Measurements from ENCODE around the gene WSB2. TPM values are rescaled to one million over a fixed set of nuclear protein-coding genes. Genes with fewer than 3 reads are reported as not detected.

WSB2 gene
- total and polyA plus RNA-seq, 10 of the 15 experiments (the other 5 are each of a cell fraction or from before 2014, with no cell fraction given): 18.3 to 82.6 (median 43.7) TPM

- ChIA-PET SMC1A (ENCODE audit: uncharacterized antibody, unreplicated experiment) (no interaction called here), POLR2A (no interaction called here), CTCF (no interaction called here), RAD21 (ENCODE audit: unreplicated experiment) (no interaction called here)
- peaks cover 18% of the 10 kb centered on the region for H3K79me2 ChIP-seq (ENCODE audit: control insufficient read depth, insufficient read depth, low read length)
- H2AFZ ChIP-seq (ENCODE audit: control insufficient read depth, low read depth, low read length): no peak overlapping the region
- no peak for DNase-seq (ENCODE audit: low read depth, low spot score)
- BruUV-seq (replicated peaks): no TSS peak
- H3K27me3 ChIP-seq (replicated peaks in 1 of 2; ENCODE audit: control insufficient read depth in 2 of 2, insufficient read depth in 2 of 2, low read length in 1 of 2): no peaks in the 10 kb centered on the region
- no peaks in the 10 kb centered on the region; the same call in 2 of the 3 replicates for H3K9me3 ChIP-seq (replicated peaks; ENCODE audit: control insufficient read depth, insufficient read depth, low read length)
- no peak overlapping the region for H3K9ac ChIP-seq (ENCODE audit: control insufficient read depth, insufficient read depth, low read length)
- peaks cover 3 to 4% of the 10 kb centered on the region in 2 experiments; a peak in 2 of 4 replicates for H3K36me3 ChIP-seq (ENCODE audit: control insufficient read depth in 2 of 2, insufficient read depth in 2 of 2, low read length in 1 of 2)
- in situ Hi-C loops (cut with MboI): no loop called here
- intact Hi-C loops (cut with micrococcal nuclease; ENCODE audit: unreplicated experiment): loop anchor here (5.0 kb wide), 1 partner anchor 138 kb away; no protein-coding TSS in a partner anchor
- FAIRE-seq: no peak
- 0 out of 2 replicates have a peak, but pooled peaks cover 3% of the 10 kb centered on the region for H3K4me1 ChIP-seq (ENCODE audit: control insufficient read depth, insufficient read depth, low read length)
- H3K4me2 ChIP-seq (ENCODE audit: control insufficient read depth, insufficient read depth): no peak overlapping the region
- WGBS (ENCODE audit: insufficient coverage, insufficient replicate concordance, low lambda C conversion rate, missing lambda C conversion rate): 50% methylated on average over 2 of the region's 2 CpGs
- H3K4me3 ChIP-seq: no peak overlapping the region
- H3K27ac ChIP-seq (ENCODE audit: control insufficient read depth, insufficient read depth): no peak overlapping the region
- no peaks in the 10 kb centered on the region for H4K20me1 ChIP-seq (ENCODE audit: control insufficient read depth, insufficient read depth)
- TF ChIP-seq ASH2L (IDR thresholded peaks at IDR 0.05; ENCODE audit: borderline replicate concordance, low read depth): no peak
- no peak for TF ChIP-seq E4F1 (IDR thresholded peaks at IDR 0.05; ENCODE audit: borderline replicate concordance, partially characterized antibody)
- TF ChIP-seq TAF1 (IDR thresholded peaks at IDR 0.05; ENCODE audit: borderline replicate concordance, low read depth, low read length): no peak
- no peak for TF ChIP-seq USF2 (IDR thresholded peaks at IDR 0.05; ENCODE audit: borderline replicate concordance, low read depth, low read length)
- no peak for TF ChIP-seq SKIL (IDR thresholded peaks at IDR 0.05; ENCODE audit: low read depth, poor library complexity, severe bottlenecking)
- TF ChIP-seq SMARCA5 (IDR thresholded peaks at IDR 0.05): no peak
- no peak for TF ChIP-seq NFYA (IDR thresholded peaks at IDR 0.05; ENCODE audit: borderline replicate concordance, low read depth, low read length)
- no peak for TF ChIP-seq SUPT20H (IDR thresholded peaks at IDR 0.05; ENCODE audit: borderline replicate concordance, control insufficient read depth, low read depth, low read length)
- no peak for TF ChIP-seq SIN3A (IDR thresholded peaks at IDR 0.05; ENCODE audit: low read depth, low read length)
- TF ChIP-seq STAT1 (conservative IDR thresholded peaks at IDR 0.05): no peak
- TF ChIP-seq LARP7 (IDR thresholded peaks at IDR 0.05): no peak
- TF ChIP-seq SMAD5 (IDR thresholded peaks at IDR 0.05; ENCODE audit: low read depth): no peak
- TF ChIP-seq ELK1 (IDR thresholded peaks at IDR 0.05; ENCODE audit: low read depth, low read length): no peak
- no peak for TF ChIP-seq POLR2A (IDR thresholded peaks at IDR 0.05; ENCODE audit: low read depth, low read length)
- TF ChIP-seq SRF (IDR thresholded peaks at IDR 0.05; ENCODE audit: low read depth in 2 of 2, low read length in 2 of 2): no peak
- TF ChIP-seq MYB (IDR thresholded peaks at IDR 0.05; ENCODE audit: borderline replicate concordance, low read depth, low read length): no peak
- TF ChIP-seq EED (IDR thresholded peaks at IDR 0.05; ENCODE audit: low read depth): no peak
- TF ChIP-seq SP1 (IDR thresholded peaks at IDR 0.05; ENCODE audit: low read depth, low read length): no peak
- no peak for ATAC-seq
These were observed 45.7 kb downstream of the WSB2 start for GRCh38 chr12:118015306-118015705.
